ENCODE results near the gene HIC1.

The HIC1 gene

DNA sequence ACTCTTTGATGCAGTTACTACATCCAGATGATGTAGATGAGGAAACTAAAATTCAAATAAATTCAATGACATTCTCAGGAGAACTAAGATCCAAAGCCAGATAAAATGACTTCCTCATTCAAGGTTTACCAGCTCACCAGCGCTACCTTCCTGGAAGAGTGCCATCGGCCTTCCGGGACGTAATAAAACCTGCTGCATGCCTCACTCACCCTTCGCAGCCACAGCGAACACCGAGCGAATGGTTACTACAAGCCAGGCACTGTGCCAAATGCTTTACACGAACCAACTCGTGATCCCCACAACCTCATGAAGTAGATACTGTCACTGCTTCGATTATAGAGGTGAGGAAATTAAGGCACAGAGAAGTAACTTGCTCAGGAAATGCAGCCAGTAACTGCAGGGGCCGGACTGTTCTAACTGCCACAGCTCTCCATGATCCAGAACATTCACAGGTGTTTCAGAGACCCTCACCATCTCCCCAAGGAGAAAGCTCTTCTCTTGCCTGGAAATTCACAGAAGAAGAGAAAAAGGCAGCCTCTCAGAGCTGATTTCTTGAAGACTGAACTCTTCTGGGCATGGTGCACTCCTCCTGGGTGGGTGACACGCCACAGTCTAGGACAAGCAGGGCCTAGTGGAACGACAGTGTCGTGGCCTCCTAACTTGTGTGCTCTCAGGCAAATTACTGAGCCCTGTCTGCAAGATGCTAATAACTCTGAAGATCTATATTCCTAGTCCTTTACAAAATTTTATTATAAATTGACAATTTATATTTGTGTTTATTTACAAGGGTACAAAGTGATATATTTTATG lies 46.8 kb downstream of the HIC1 start:
- DNase-seq (ENCODE audit: low read depth in 2 of 2): peak; percentile 34 to 39

DNA sequence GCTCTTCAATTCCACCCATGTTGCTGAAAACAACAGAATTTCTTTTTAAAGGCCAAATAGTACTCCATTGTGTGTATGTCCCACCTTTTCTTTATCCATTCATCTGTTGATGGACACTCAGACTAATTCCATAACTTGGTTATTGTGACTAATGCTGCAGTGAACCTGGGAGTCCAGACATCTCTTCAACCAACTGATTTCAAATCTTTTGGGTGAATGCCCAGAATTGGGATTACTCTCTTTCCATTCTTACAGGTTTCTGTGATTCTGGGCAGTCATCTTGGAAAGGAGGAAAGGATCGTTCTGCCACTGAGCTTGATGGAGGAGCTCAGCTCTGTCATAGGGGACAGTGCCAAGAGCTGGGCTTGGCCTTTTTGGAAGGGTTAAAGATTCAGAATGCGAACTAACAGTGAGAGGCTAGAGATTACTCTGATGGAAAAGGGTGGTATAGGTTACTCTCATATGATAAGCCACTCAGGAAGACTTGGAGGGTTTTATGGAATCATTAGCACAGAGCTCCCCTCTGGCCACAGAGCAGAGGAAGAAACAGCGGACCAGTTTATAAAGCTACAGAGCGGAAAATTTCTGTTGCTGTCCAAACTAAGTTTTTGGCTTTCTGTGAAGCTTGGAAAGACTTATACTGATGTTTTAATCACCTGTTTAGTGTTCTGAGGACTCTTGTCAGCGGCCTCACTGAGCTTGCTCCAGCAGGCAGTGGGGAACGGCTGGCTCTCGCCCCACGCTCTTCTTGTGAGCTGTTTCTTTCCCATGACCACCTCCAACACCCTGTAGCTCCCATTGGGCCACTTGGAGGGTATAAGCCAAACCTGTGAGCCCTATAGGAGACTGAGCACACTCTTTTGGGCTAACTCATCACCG lies 48.3 kb downstream of the HIC1 start:
- DNase-seq (ENCODE audit: low read depth in 2 of 2): no peak

DNA sequence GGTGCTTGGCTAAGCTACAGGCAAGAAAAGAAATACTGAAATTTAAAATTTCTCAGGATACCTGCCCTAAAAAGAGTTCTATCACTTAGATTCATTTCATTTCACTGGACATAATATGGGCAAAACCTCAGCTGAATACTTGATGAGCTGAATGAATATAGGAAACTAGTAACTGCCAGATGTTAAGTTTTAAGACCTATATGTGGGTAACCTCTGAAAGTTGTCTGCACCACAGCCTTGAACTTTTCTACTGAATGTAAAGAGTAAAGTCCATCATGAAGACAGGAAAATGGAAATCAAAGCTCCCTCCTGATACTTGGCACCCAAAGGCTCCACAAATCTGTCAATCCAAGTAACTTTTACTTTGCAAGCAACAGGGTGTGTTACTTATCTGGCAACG lies 50.8 kb downstream of the HIC1 start:
- no peak for DNase-seq (ENCODE audit: low read depth in 2 of 2)

DNA sequence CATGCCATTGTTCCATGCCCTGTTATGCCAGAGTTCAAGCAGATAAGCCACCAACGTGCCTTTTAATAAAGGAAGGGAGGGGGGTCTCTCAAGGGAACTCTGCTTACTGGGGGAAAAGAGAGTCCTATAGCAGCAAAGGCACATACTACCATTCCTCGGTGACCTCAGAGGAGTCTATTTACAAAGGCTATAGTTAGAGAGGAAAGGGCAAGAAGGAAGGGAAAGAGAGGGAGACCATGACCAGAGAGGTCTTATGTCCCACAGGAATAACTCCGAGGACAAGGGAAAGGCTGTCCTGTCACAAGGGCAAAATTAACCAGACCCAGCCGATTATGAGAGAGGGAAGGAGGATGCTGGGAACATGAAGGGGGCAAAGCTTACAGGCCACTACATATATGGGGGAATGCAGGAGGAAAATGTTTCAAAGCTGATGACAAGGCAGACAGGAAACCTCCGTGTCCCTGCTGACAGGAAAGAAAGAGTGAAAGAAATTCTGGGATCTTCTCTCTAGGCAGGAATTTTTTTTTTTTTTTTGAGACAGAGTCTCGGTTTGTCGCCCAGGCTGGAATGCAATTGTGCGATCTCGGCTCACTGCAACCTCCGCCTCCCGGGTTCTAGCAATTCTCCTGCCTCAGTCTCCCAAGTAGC lies 51.5 kb downstream of the HIC1 start:
- DNase-seq (ENCODE audit: low read depth in 2 of 2): no peak

DNA sequence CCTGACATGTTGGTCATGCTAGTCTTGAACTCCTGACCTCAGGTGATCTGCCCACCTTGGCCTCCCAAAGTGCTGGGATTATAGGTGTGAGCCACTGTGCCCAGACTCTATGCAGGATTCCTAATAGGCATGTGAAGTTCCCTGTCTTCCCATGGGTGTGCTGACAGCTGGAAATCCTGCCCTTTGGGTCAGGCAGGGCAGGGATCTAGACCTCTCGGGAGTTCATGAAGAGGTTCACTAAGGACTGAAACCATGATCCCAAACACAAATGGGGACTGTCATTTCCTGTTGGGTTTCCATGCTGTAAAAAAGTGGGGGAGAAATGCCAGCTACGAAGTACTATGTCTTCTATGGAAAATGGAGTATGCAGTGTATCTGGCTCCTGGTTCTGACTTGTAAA lies 52.1 kb downstream of the HIC1 start:
- no peak for DNase-seq (ENCODE audit: low read depth in 2 of 2)

DNA sequence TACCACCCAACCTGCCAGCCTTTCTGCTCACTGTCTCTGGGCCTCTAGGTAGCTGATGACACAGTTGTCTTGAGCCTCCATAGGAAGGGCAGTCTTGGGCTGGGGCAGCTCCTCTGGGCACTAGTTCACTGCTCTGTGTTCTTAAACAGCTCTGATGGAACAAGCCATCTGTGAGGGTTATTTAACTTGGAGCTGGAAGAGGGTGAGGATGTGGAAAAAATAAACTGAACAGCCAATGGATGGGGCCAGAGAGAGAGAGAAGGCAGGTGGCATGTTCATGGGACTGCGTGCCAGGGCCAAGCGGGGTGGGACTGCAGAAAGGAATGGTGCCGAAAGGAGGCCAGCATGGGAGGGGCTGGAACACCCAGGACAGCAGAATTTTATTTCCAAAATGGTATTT lies 52.6 kb downstream of the HIC1 start:
- DNase-seq (ENCODE audit: low read depth in 2 of 2): no peak

DNA sequence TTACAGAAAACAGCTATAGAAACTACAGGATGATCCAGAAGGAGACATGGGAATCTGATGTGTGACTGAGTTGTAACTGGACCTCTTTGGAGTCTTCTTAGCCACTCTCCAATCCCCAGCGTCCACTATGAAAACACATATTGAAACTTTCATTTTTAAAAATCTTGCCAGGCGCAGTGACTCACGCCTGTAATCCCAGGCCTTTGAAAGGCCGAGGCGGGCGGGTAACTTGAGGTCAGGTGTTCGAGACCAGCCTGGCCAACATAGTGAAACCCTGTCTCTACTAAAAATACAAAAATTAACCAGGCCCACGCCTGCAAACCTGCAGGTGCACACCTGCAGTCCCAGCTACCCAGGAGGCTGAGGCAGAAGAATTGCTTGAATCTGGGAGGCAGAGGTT lies 53.3 kb downstream of the HIC1 start:
- DNase-seq (ENCODE audit: low read depth in 2 of 2): no peak

DNA sequence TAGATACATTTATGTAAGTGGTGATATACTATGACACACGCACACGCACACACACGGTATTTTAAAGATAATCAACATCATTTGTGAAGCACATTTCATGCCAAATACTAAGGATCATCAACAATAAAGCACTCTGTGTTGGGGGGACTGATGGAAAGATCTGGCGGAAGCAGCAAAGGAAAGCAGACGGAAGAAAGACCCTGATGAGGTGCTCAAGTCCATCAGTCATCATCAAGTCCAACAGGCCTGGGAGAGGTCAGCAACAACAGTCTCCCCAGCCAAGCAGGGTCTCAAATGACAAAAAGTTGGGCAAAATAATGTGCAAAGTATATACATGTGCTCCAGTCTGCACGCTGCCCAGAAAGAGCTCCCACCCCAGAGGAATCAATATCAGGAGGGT lies 55.5 kb downstream of the HIC1 start:
- DNase-seq (ENCODE audit: low read depth in 2 of 2): no peak

DNA sequence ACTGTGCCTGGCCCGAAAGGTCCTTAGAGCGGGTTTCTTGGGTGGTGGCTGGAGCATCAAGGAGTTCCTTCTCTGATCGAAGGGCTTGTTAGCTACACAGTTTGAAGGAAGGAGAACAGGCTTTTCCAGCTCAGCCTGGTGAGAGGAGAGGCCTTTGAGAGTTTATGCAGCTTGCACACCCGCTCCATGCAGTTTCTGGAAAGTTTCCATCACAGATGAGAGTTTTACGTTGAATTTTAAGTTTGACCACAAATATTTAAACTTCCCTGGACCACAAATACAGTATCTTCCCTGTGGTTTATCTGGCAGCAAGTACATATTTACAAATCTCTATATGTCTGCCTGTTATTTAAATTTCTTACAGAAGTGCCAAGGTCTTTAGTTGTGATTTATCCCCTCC lies 56.8 kb downstream of the HIC1 start:
- DNase-seq (ENCODE audit: low read depth in 2 of 2): no peak

All from stimulated activated CD4-positive, alpha-beta T cell treated with anti-CD3 and anti-CD28 coated beads, Interleukin-15, amount 100 ng/mL, for 48 hours (primary cell).